NB4 (cell line): ENCODE data around the gene ABLIM1.

Experiments
- POLR2A ChIP-seq: IDR thresholded peaks from 2 replicates; pipeline ENCODE4 v1.6.1; 2011; ENCODE audit warnings: mild to moderate bottlenecking; ENCODE audit not compliant: insufficient read length; ENCODE audit errors: extremely low read depth
- TF ChIP-seq, protein P1 (sequence below): IDR thresholded peaks from one replicate; pipeline ENCODE4 v1.5.1; 2012; ENCODE audit warnings: low read depth, low read length

DNA sequence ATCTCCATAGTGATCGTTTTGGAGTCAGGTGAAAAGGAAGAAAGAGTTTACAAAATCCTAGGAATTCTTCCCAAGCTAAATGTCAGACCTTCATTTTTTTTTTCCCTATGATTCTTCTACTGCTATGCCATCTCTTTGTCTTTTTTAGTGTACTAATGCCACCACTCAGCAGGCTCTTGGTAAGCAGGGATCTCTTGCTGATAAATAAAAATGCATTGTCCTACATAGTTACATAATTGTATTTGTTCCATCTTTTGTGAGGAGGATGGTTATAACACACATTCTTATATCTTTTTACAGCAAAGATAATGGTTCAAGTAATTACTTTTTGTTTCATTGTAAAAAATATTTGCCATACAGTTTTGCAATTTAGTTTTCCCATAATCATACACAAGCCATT, 217.0 kb downstream of the ABLIM1 start:
- TF ChIP-seq POLR2A: no peak
- TF ChIP-seq, protein P1, sequence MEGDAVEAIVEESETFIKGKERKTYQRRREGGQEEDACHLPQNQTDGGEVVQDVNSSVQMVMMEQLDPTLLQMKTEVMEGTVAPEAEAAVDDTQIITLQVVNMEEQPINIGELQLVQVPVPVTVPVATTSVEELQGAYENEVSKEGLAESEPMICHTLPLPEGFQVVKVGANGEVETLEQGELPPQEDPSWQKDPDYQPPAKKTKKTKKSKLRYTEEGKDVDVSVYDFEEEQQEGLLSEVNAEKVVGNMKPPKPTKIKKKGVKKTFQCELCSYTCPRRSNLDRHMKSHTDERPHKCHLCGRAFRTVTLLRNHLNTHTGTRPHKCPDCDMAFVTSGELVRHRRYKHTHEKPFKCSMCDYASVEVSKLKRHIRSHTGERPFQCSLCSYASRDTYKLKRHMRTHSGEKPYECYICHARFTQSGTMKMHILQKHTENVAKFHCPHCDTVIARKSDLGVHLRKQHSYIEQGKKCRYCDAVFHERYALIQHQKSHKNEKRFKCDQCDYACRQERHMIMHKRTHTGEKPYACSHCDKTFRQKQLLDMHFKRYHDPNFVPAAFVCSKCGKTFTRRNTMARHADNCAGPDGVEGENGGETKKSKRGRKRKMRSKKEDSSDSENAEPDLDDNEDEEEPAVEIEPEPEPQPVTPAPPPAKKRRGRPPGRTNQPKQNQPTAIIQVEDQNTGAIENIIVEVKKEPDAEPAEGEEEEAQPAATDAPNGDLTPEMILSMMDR: no peak
